ENCODE measurements around the gene HASPIN. TPM values are rescaled to one million over a fixed set of nuclear protein-coding genes. Genes with fewer than 3 reads are reported as not detected.

The HASPIN gene
- total RNA-seq, 2 donors from 2014 or later: 0.41 TPM; not detected in 1

- ATAC-seq (ENCODE audit: insufficient number of reproducible peaks, low FRiP score, low read depth) (no peak), DNase-seq (ENCODE audit: low spot score) (no peak)
- Histone ChIP-seq H3K9me3 (no peaks in the 10 kb centered on the region), H3K4me1 (ENCODE audit: control insufficient read depth in 1 of 2, low read depth in 2 of 2) (peaks cover 0 to 5% of the 10 kb centered on the region in 2 donors), H3K27me3 (replicated peaks; ENCODE audit: insufficient read depth) (no peaks in the 10 kb centered on the region), H3K4me3 (no peak overlapping the region), H3K27ac (no peak overlapping the region), H3K36me3 (no peaks in the 10 kb centered on the region)
- TF ChIP-seq, protein P1, sequence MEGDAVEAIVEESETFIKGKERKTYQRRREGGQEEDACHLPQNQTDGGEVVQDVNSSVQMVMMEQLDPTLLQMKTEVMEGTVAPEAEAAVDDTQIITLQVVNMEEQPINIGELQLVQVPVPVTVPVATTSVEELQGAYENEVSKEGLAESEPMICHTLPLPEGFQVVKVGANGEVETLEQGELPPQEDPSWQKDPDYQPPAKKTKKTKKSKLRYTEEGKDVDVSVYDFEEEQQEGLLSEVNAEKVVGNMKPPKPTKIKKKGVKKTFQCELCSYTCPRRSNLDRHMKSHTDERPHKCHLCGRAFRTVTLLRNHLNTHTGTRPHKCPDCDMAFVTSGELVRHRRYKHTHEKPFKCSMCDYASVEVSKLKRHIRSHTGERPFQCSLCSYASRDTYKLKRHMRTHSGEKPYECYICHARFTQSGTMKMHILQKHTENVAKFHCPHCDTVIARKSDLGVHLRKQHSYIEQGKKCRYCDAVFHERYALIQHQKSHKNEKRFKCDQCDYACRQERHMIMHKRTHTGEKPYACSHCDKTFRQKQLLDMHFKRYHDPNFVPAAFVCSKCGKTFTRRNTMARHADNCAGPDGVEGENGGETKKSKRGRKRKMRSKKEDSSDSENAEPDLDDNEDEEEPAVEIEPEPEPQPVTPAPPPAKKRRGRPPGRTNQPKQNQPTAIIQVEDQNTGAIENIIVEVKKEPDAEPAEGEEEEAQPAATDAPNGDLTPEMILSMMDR (IDR thresholded peaks at IDR 0.05): no peak
Observed at GRCh38 chr17:3740611-3741073, 16.9 kb downstream of the HASPIN start.

DNA sequence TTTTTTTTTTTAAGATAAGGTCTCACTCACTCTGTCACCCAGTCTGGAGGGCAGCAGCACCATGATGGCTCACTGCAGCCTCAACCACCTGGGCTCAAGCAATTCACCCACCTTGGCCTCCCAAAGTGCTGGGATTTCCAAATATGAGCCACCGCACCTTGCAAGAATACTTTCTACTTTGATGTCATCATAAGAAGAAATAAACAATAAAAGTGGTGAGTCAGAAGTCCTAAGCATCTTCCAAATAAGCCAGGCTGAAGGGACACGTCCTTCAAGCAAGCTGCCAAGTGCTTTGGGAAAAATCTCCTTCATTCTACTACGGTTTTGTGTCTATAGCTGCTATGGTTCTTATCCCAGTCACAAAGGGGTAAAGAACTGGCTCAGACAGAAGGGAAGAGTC, 20.3 kb downstream of the HASPIN start:
- H3K27ac ChIP-seq: no peak overlapping the region

GRCh38 chr17:3745071-3745470, 21.4 kb downstream of the HASPIN start:
- no peak overlapping the region for H3K27ac ChIP-seq
- no peaks in the 10 kb centered on the region for H3K4me1 ChIP-seq (ENCODE audit: control insufficient read depth in 1 of 2, low read depth in 2 of 2)
- TF ChIP-seq, protein P1 (IDR thresholded peaks at IDR 0.05): no peak
- no peaks in the 10 kb centered on the region for H3K36me3 ChIP-seq
- ATAC-seq (ENCODE audit: insufficient number of reproducible peaks, low FRiP score, low read depth) (no peak), DNase-seq (ENCODE audit: low spot score) (no peak)
- H3K27me3 ChIP-seq (replicated peaks; ENCODE audit: insufficient read depth): no peaks in the 10 kb centered on the region
- H3K4me3 ChIP-seq: no peak overlapping the region
- no peaks in the 10 kb centered on the region for H3K9me3 ChIP-seq

More for the DNA sequence above, 20.3 kb downstream of the HASPIN start:
- DNase-seq (ENCODE audit: low spot score) (no peak), ATAC-seq (ENCODE audit: insufficient number of reproducible peaks, low FRiP score, low read depth) (no peak)
- Histone ChIP-seq H3K9me3 (no peaks in the 10 kb centered on the region), H3K4me3 (no peak overlapping the region), H3K27me3 (replicated peaks; ENCODE audit: insufficient read depth) (no peaks in the 10 kb centered on the region), H3K36me3 (no peaks in the 10 kb centered on the region), H3K4me1 (ENCODE audit: control insufficient read depth in 1 of 2, low read depth in 2 of 2) (no peaks in the 10 kb centered on the region)
- TF ChIP-seq, protein P1 (IDR thresholded peaks at IDR 0.05): no peak

DNA sequence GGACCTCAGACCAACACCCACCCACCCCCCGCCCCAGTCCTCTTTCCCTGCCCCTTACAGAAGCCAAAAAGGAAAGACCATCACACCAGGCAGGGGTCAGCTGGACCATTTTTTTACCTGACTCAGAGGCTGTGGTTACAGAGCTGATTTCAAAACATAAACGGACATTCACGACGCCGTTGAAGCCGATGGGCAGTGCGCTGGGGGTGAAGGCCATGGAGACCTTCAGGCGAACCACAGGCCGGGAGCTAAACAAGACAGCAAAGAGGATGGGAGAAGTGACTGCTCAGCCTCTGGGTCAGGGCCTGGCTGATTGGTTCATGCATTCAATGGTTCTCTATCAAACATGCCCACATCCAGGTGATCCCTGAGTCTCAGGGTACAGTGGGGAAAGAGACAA, 24.1 kb downstream of the HASPIN start:
- TF ChIP-seq, protein P1 (IDR thresholded peaks at IDR 0.05): no peak
- ATAC-seq (ENCODE audit: insufficient number of reproducible peaks, low FRiP score, low read depth) (no peak), DNase-seq (ENCODE audit: low spot score) (no peak)
- Histone ChIP-seq H3K27ac (no peak overlapping the region), H3K27me3 (replicated peaks; ENCODE audit: insufficient read depth) (no peaks in the 10 kb centered on the region), H3K4me1 (ENCODE audit: control insufficient read depth in 1 of 2, low read depth in 2 of 2) (no peaks in the 10 kb centered on the region), H3K4me3 (no peak overlapping the region), H3K9me3 (no peaks in the 10 kb centered on the region), H3K36me3 (no peaks in the 10 kb centered on the region)

DNA sequence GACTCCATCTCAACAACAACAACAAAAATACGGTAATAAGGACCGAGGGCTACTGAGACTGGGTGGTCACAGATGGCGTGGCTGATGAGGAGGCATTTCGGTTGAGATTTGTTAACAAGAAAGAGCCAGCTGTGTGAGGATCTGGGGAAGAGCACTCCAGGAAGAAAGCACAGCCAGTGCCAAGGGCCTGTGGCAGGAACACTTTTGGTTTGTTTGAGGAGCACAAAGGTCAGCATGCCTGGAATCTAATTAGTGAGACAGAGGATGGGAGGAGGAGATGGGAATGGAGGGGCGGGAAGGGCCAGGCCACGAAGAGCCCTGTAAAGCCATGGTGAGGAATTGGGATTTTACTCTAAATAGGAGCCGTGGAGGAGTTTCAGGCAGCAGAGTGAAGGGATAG, 24.9 kb downstream of the HASPIN start:
- TF ChIP-seq, protein P1 (IDR thresholded peaks at IDR 0.05): no peak
- Histone ChIP-seq H3K4me1 (ENCODE audit: control insufficient read depth in 1 of 2, low read depth in 2 of 2) (no peaks in the 10 kb centered on the region), H3K9me3 (no peaks in the 10 kb centered on the region), H3K27ac (no peak overlapping the region), H3K4me3 (no peak overlapping the region), H3K27me3 (replicated peaks; ENCODE audit: insufficient read depth) (no peaks in the 10 kb centered on the region), H3K36me3 (no peaks in the 10 kb centered on the region)
- DNase-seq (ENCODE audit: low spot score) (no peak), ATAC-seq (ENCODE audit: insufficient number of reproducible peaks, low FRiP score, low read depth) (no peak)
